ENCODE results near the gene TMOD3. TPM values are rescaled to one million over a fixed set of nuclear protein-coding genes. Genes with fewer than 3 reads are reported as not detected.

The TMOD3 gene
- total RNA-seq, 1 donor from 2014 or later: 28.3 TPM

DNA sequence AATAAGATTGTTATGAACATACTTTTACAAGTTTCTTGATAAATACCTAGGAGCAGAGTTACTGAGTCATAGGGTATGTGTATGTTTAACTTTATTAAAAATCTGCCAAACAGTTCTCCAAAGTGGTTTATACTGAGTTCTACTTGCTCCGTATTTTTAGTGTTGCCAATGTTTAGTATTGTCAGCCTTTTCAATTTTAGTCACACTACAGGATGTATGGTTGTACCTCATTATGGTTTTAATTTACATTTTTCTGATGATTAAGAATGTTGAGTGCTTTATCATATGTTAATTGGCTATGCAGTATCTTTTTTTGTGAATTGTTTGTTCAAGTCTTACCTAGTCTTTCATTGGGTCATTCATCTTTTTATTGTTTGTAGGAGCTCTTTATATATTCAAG is 4.3 kb downstream of the TMOD3 start:
- no peak overlapping the region for H3K4me3 Mint-ChIP-seq

DNA sequence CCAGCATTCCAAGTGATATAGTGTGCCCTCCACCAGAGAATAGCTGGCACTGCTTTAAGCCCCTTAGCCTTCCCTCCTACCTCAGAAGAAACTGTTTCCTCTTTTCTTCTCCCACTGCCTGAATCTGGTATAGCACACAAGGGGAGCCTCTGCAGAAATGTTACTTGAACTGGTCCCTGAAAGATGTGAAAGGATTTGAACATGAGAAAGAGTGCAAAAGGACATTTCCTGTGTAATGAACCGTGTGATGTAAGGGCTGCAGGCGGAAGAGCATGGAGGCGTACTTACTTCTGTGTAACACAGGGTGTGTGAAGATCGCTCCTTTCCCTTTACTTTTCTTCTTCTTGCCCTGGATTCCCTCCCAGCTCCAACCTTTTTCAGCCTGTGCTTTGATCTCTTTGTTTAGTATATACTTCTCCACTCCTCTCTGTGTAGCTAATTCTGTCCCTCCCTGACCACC is 8.4 kb downstream of the TMOD3 start:
- H3K4me3 Mint-ChIP-seq: no peak overlapping the region
- no peak for DNase-seq (ENCODE audit: low spot score in 2 of 2, unreplicated experiment in 2 of 2)
- no peaks in the 10 kb centered on the region for H3K27me3 Mint-ChIP-seq (ENCODE audit: low read depth)
- H3K4me1 Mint-ChIP-seq: peaks cover 19% of the 10 kb centered on the region
- TF ChIP-seq, protein P1, sequence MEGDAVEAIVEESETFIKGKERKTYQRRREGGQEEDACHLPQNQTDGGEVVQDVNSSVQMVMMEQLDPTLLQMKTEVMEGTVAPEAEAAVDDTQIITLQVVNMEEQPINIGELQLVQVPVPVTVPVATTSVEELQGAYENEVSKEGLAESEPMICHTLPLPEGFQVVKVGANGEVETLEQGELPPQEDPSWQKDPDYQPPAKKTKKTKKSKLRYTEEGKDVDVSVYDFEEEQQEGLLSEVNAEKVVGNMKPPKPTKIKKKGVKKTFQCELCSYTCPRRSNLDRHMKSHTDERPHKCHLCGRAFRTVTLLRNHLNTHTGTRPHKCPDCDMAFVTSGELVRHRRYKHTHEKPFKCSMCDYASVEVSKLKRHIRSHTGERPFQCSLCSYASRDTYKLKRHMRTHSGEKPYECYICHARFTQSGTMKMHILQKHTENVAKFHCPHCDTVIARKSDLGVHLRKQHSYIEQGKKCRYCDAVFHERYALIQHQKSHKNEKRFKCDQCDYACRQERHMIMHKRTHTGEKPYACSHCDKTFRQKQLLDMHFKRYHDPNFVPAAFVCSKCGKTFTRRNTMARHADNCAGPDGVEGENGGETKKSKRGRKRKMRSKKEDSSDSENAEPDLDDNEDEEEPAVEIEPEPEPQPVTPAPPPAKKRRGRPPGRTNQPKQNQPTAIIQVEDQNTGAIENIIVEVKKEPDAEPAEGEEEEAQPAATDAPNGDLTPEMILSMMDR (IDR thresholded peaks at IDR 0.05; ENCODE audit: unreplicated experiment): no peak
- H3K36me3 Mint-ChIP-seq: no peaks in the 10 kb centered on the region
- no peaks in the 10 kb centered on the region for H3K9me3 Mint-ChIP-seq
- no peak overlapping the region for H3K27ac Mint-ChIP-seq

More for the DNA sequence above, 4.3 kb downstream of the TMOD3 start:
- no peaks in the 10 kb centered on the region for H3K9me3 Mint-ChIP-seq
- H3K4me1 Mint-ChIP-seq: peaks cover 29% of the 10 kb centered on the region
- DNase-seq (ENCODE audit: low spot score in 2 of 2, unreplicated experiment in 2 of 2): no peak
- no peaks in the 10 kb centered on the region for H3K36me3 Mint-ChIP-seq
- H3K27me3 Mint-ChIP-seq (ENCODE audit: low read depth): no peaks in the 10 kb centered on the region
- TF ChIP-seq, protein P1 (IDR thresholded peaks at IDR 0.05; ENCODE audit: unreplicated experiment): no peak
- no peak overlapping the region for H3K27ac Mint-ChIP-seq

DNA sequence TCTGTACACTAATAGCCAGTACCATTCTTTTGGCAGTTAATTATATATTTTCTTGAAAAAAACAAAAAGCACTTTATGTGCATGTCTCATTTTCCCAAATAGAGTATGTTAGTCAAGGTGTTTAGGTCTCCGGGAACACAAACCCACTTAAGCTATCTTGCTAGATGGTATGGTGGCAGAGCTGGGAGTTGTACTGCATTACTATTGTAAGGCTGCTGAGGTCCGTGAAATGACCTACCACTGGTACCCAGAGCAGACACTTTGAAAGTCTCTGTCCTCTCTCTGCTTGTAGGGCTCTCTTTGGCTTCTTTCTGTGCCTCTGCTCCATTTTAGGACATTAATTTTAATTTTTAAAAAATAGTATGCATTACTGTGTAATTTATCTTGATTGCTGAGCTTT is 8.8 kb downstream of the TMOD3 start:
- Mint-ChIP-seq H3K9me3 (no peaks in the 10 kb centered on the region), H3K27me3 (ENCODE audit: low read depth) (no peaks in the 10 kb centered on the region), H3K27ac (no peak overlapping the region), H3K36me3 (no peaks in the 10 kb centered on the region), H3K4me1 (peaks cover 23% of the 10 kb centered on the region), H3K4me3 (no peak overlapping the region)
- DNase-seq (ENCODE audit: low spot score in 2 of 2, unreplicated experiment in 2 of 2): no peak
- TF ChIP-seq, protein P1 (IDR thresholded peaks at IDR 0.05; ENCODE audit: unreplicated experiment): no peak

DNA sequence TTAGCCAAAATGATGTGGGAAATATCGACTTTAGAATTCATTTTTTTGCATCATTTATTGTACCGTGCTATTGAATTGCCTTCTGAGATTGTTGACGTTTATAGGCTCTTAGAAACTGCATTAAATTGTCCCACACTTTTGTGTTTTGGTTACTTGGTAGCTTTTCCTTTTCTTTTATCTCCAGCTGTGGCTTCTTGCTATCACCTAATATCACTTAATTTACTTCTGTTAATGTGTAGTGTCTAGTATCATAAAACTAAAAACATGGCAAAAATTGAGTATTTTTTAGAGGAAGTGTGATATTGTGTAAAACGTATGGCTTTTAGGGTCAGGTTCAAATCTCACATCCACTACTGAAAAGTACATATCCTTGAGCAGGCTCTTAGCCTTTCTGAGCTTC is 11.2 kb downstream of the TMOD3 start:
- H3K4me3 Mint-ChIP-seq: no peak overlapping the region
- H3K9me3 Mint-ChIP-seq: no peaks in the 10 kb centered on the region
- no peaks in the 10 kb centered on the region for H3K27me3 Mint-ChIP-seq (ENCODE audit: low read depth)
- H3K36me3 Mint-ChIP-seq: no peaks in the 10 kb centered on the region
- DNase-seq (ENCODE audit: low spot score in 2 of 2, unreplicated experiment in 2 of 2): no peak
- peaks cover 33% of the 10 kb centered on the region for H3K4me1 Mint-ChIP-seq
- H3K27ac Mint-ChIP-seq: no peak overlapping the region
- TF ChIP-seq, protein P1 (IDR thresholded peaks at IDR 0.05; ENCODE audit: unreplicated experiment): no peak

DNA sequence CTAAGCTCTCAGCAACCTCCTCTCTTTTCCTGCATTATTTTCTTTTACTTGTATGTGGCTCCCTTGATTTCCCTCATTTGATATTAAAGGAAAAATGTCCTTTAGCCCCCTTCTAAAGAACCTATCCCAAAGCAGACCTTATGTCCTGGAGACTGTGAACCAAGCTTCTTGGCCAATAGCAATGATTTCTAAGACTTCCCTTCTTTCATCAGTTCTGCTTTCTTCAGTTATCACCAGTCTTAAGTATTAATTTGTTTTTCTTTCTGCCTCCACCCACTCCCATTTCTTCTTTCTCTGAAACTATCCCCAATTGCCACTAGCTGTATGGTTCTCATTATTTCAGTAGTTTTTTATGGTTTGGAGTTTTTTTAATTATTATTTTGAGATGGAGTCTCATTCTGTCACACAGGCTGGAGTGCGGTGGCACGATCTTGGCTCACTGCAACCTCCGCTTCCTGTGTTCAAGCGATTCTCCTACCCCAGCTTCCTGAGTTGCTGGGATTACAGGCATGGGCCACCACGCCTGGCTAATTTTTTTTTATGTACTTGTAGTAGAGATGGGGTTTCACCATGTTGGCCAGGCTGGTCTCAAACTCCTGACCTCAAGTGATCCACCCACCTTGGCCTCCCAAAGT is 12.1 kb downstream of the TMOD3 start:
- Mint-ChIP-seq H3K4me1 (peaks cover 39% of the 10 kb centered on the region), H3K9me3 (no peaks in the 10 kb centered on the region), H3K27ac (no peak overlapping the region), H3K36me3 (no peaks in the 10 kb centered on the region), H3K4me3 (no peak overlapping the region), H3K27me3 (ENCODE audit: low read depth) (no peaks in the 10 kb centered on the region)
- TF ChIP-seq, protein P1 (IDR thresholded peaks at IDR 0.05; ENCODE audit: unreplicated experiment): no peak
- DNase-seq (ENCODE audit: low spot score in 2 of 2, unreplicated experiment in 2 of 2): no peak
